Endothelial cell of umbilical vein (primary cell): ENCODE measurements around the gene ANKS1B. TPM values are rescaled to one million over a fixed set of nuclear protein-coding genes. Genes with fewer than 3 reads are reported as not detected.

Experiments used
- BruUV-seq: library from RNA; stranded (reverse); fragments of 400-500 nt; replicated peaks from 2 replicates; lab custom pipeline; 2021; lab: Mats Ljungman, UMichigan
- CTCF ChIA-PET: fragments of 300-600, 350-600 bp; sonication (Branson Sonifier 250); formaldehyde crosslinking; loops from one replicate; lab custom pipeline; 2021; ENCODE audit warnings: antibody characterized with exemption, inconsistent platforms; lab: Charles Lee
- POLR2A ChIA-PET: fragments of 300-600, 350-600 bp; sonication (Branson Sonifier 250); formaldehyde crosslinking; loops from one replicate; lab custom pipeline; 2021; ENCODE audit warnings: antibody characterized with exemption, inconsistent platforms; lab: Charles Lee
- DNase-seq: peaks from one replicate; pipeline ENCODE4 v3.0.0-alpha.2; 2011; ENCODE audit warnings: low read depth, low spot score
- FAIRE-seq: peaks from 2 replicates; lab custom pipeline; 2011; peaks lifted over from hg19 to GRCh38; lab: Jason Lieb, UNC
- H2AFZ ChIP-seq: 2 replicates; pipeline ENCODE4 v1.6.0; 2012; ENCODE audit warnings: low read depth, low read length, control low read depth, inconsistent platforms
- H3K27ac ChIP-seq: 2 replicates; pipeline ENCODE4 v1.5.1; 2011; ENCODE audit warnings: low read depth, mild to moderate bottlenecking, control low read depth, low read length, moderate library complexity; ENCODE audit not compliant: insufficient read depth
- H3K27me3 ChIP-seq, 2 experiments: 2 replicates each; pipeline versions ENCODE4 v1.6.0 to v1.6.1; 2011; ENCODE audit warnings: low read length in 2 of 2, mixed read lengths in 1 of 2; ENCODE audit not compliant: control insufficient read depth in 2 of 2, insufficient read depth in 2 of 2
- H3K36me3 ChIP-seq, 2 experiments: 2 replicates in 1 of 2; 3 replicates in 1 of 2; pipeline ENCODE4 v1.5.1; 2011; ENCODE audit warnings: low read length in 2 of 2, mild to moderate bottlenecking in 1 of 2, moderate library complexity in 1 of 2; ENCODE audit not compliant: control insufficient read depth in 2 of 2, insufficient read depth in 2 of 2; ENCODE audit errors: extremely low read depth in 1 of 2
- H3K4me1 ChIP-seq: 3 replicates; pipeline ENCODE4 v1.5.1; 2011; ENCODE audit warnings: mild to moderate bottlenecking, low read length; ENCODE audit not compliant: control insufficient read depth, insufficient read depth; ENCODE audit errors: extremely low read depth
- H3K4me2 ChIP-seq: 2 replicates; pipeline ENCODE4 v1.6.1; 2011; ENCODE audit warnings: low read length, control low read depth, mixed read lengths; ENCODE audit not compliant: insufficient read depth
- H3K4me3 ChIP-seq, 3 experiments: fragments of 200-600 bp in 1 of 3; sonication (generic), shearing (Covaris generic) in 1 of 3; replicated peaks in 1 of 3; 2 replicates each; pipeline ENCODE4 v1.5.1; 2011 to 2016; ENCODE audit warnings: control low read depth in 3 of 3, low read length in 3 of 3, mild to moderate bottlenecking in 2 of 3, inconsistent platforms in 1 of 3, low read depth in 1 of 3, moderate library complexity in 1 of 3; ENCODE audit not compliant: insufficient read depth in 1 of 3
- H3K79me2 ChIP-seq: 2 replicates; pipeline ENCODE4 v1.6.0; 2012; ENCODE audit warnings: low read length, inconsistent platforms; ENCODE audit not compliant: control insufficient read depth, insufficient read depth
- H3K9ac ChIP-seq: replicated peaks from 2 replicates; pipeline ENCODE3; 2011; ENCODE audit warnings: low read length, control low read depth; ENCODE audit not compliant: insufficient read depth; ENCODE audit errors: extremely low read depth
- H3K9me1 ChIP-seq: replicated peaks from 3 replicates; pipeline ENCODE4 v1.6.0; 2011; ENCODE audit warnings: mild to moderate bottlenecking, low read length; ENCODE audit not compliant: control insufficient read depth, insufficient read depth; ENCODE audit errors: extremely low read depth
- H3K9me3 ChIP-seq: replicated peaks from 2 replicates; pipeline ENCODE4 v1.5.1; 2012; ENCODE audit warnings: low read length, inconsistent platforms; ENCODE audit not compliant: control insufficient read depth, insufficient read depth
- H4K20me1 ChIP-seq: replicated peaks from 2 replicates; pipeline ENCODE3; 2011; ENCODE audit warnings: mild to moderate bottlenecking, low read length; ENCODE audit not compliant: control insufficient read depth, insufficient read depth; ENCODE audit errors: extremely low read depth
- FOS ChIP-seq: IDR thresholded peaks from 2 replicates; pipeline ENCODE4 v1.6.1; 2011; ENCODE audit warnings: mild to moderate bottlenecking, low read length, moderate library complexity, borderline replicate concordance; ENCODE audit not compliant: insufficient read depth
- GATA2 ChIP-seq: IDR thresholded peaks from 2 replicates; pipeline ENCODE4 v1.7.0; 2011; ENCODE audit warnings: low read depth, mild to moderate bottlenecking, moderate library complexity, mixed read lengths, low read length; ENCODE audit not compliant: insufficient read length, insufficient read depth
- MYC ChIP-seq: IDR thresholded peaks from one replicate; pipeline ENCODE4 v1.6.1; 2011; ENCODE audit warnings: mild to moderate bottlenecking, low read depth, low read length
- dilution Hi-C: fragments of 300-500 bp; cut with MboI; formaldehyde crosslinking; loops from one replicate; pipeline ENCODE4 v1.15.0; 2019; ENCODE audit warnings: low sequenced_read_pairs; ENCODE audit not compliant: extremely low pct_ligation_motif_present
- intact Hi-C: fragments of 100-400 bp; cut with micrococcal nuclease; formaldehyde crosslinking; loops from one replicate; pipeline ENCODE4 v1.10.0; 2022
- polyA plus RNA-seq, 4 experiments: library from polyadenylated mRNA; depleted of rRNA in 3 of 4; stranded (reverse) in 3 of 4; unstranded in 1 of 4; fragments of >200 nt; gene quantifications; 2 replicates each; pipeline versions ENCODE4 v1.2.1 to v1.2.3, GENCODE V29; 2011 to 2012; ENCODE audit warnings: missing spikeins in 1 of 4
- total RNA-seq: library from RNA; stranded (reverse); gene quantifications from 2 replicates; pipeline ENCODE4 v1.2.3, GENCODE V29; 2021

Gene ANKS1B
- total and polyA plus RNA-seq, 2 donors (not counting 3 experiments of a cell fraction or from before 2014, with no cell fraction given): 0.15 to 0.38 TPM

DNA sequence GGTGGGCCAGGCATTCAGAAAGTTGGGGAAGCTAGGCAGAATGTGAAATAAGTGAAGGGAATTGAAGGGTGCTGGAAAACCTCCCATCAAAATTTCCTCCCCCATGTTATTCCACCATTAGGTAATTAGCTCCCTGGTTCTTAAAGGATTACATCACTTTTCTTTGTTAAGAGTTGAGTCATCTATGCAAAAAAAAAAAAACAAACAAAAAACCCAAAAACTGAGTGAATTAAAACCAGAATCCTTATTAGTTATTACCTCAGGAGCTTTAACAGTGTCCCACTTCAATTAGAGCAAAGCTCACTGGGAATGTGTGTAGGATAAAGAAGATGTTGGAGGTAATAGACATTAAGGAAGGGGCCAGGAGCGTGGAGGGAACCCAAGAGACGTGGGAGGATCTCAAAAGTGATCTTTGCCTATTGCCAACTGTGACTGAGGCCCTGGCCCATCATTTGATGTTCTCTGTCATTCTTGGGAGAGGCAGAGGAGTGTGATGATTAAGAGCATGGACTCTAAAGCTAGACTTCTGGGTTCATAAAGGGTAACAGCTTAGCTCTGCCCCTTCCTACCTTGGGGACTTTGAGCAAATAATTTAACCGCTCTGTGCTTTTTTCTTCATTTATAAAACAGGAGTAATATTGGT lies 975.0 kb downstream of the ANKS1B start:
- Histone ChIP-seq H3K27me3 (no peaks in the 10 kb centered on the region), H3K36me3 (no peaks in the 10 kb centered on the region), H2AFZ (no peak overlapping the region), H3K9ac (no peak overlapping the region), H4K20me1 (no peaks in the 10 kb centered on the region), H3K9me3 (no peaks in the 10 kb centered on the region), H3K4me1 (no peaks in the 10 kb centered on the region), H3K9me1 (no peaks in the 10 kb centered on the region), H3K4me3 (no peak overlapping the region), H3K27ac (no peak overlapping the region), H3K79me2 (no peaks in the 10 kb centered on the region), H3K4me2 (no peak overlapping the region)
- ChIA-PET CTCF (interaction anchor here (3.3 kb wide), 1 partner anchor 11 kb away, joined by 15 read pairs; no protein-coding TSS in a partner anchor), POLR2A (interaction anchor here (0.7 kb wide), 1 partner anchor 1343 kb away, joined by 3 read pairs; no protein-coding TSS in a partner anchor)
- DNase-seq (no peak), FAIRE-seq (no peak)
- BruUV-seq: no TSS peak
- intact Hi-C loops: no loop called here
- dilution Hi-C loops: no loop called here
- no peak for TF ChIP-seq GATA2

DNA sequence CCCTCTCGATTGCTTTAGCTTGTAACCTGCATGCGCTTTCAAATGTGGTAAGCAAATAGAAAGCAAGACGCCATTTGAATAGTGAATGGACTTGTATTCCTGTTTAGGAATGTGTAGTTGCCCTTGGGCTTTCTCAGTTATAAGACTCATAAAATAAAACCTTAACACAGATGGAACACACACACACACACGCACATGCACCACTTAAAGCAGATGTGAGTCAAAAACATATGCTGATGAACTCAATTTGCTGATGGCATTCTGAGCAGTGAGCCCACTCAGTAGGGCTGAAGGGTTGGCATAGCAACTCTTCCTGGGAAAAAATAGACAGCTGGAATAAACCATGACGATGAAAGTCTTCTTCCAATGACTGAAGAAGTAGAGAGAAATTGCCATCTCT lies 979.1 kb downstream of the ANKS1B start:
- no peaks in the 10 kb centered on the region for H3K36me3 ChIP-seq
- no peaks in the 10 kb centered on the region for H3K9me3 ChIP-seq
- dilution Hi-C loops: no loop called here
- peaks cover 0 to 2% of the 10 kb centered on the region in 2 experiments for H3K27me3 ChIP-seq
- ChIA-PET CTCF (interaction anchor here (0.8 kb wide), 1 partner anchor 307 kb away, joined by 3 read pairs; no protein-coding TSS in a partner anchor), POLR2A (no interaction called here)
- no peak for DNase-seq
- TF ChIP-seq FOS (no peak), MYC (no peak)
- no TSS peak for BruUV-seq
- no peak overlapping the region for H3K4me3 ChIP-seq
- no peak overlapping the region for H3K9ac ChIP-seq
- no peaks in the 10 kb centered on the region for H3K4me1 ChIP-seq
- no peak overlapping the region for H3K4me2 ChIP-seq
- no peak for FAIRE-seq
- no peaks in the 10 kb centered on the region for H4K20me1 ChIP-seq
- intact Hi-C loops: no loop called here
- H3K79me2 ChIP-seq: no peaks in the 10 kb centered on the region
- H3K27ac ChIP-seq: no peak overlapping the region
- no peaks in the 10 kb centered on the region for H3K9me1 ChIP-seq
- H2AFZ ChIP-seq: no peak overlapping the region
